Spleen (tissue), 11 donors: ENCODE measurements around the gene RBMS2. TPM values are rescaled to one million over a fixed set of nuclear protein-coding genes. Genes with fewer than 3 reads are reported as not detected.

ENCODE experiments used
- DNase-seq: peaks from one replicate; pipeline ENCODE4 v3.0.0-alpha.2; 2020
- H3K27ac ChIP-seq, 8 donors: fragments of 200-600 bp; sonication (generic) in 7 of 8; 1 replicate in 4 of 8; 2 replicates in 4 of 8; pipeline versions ENCODE4 v1.5.0 to v1.8.0; 2016 to 2021; ENCODE audit warnings: inconsistent platforms in 4 of 8, mild to moderate bottlenecking in 4 of 8, moderate library complexity in 1 of 8
- H3K27me3 ChIP-seq, 7 donors: fragments of 200-600 bp; sonication (generic) in 6 of 7; replicated peaks in 1 of 7; 1 replicate in 4 of 7; 2 replicates in 3 of 7; pipeline versions ENCODE4 v1.5.0 to v1.8.0; 2016 to 2021; ENCODE audit warnings: inconsistent platforms in 3 of 7, mild to moderate bottlenecking in 1 of 7
- H3K36me3 ChIP-seq, 6 donors: fragments of 200-600 bp; sonication (generic) in 5 of 6; 1 replicate in 4 of 6; 2 replicates in 2 of 6; pipeline versions ENCODE4 v1.5.0 to v1.8.0; 2016 to 2021; ENCODE audit warnings: inconsistent platforms in 2 of 6
- H3K4me1 ChIP-seq, 6 donors: fragments of 200-600 bp; sonication (generic) in 5 of 6; 1 replicate in 3 of 6; 2 replicates in 3 of 6; pipeline versions ENCODE4 v1.5.0 to v1.8.0; 2016 to 2021; ENCODE audit warnings: inconsistent platforms in 3 of 6
- H3K4me3 ChIP-seq, 8 donors: fragments of 200-600 bp; sonication (generic) in 7 of 8; 1 replicate in 4 of 8; 2 replicates in 4 of 8; pipeline versions ENCODE4 v1.5.0 to v1.8.0; 2016 to 2021; ENCODE audit warnings: inconsistent platforms in 4 of 8, mild to moderate bottlenecking in 4 of 8, moderate library complexity in 2 of 8
- H3K9me3 ChIP-seq, 8 donors: fragments of 200-600 bp; sonication (generic) in 7 of 8; 1 replicate in 4 of 8; 2 replicates in 4 of 8; pipeline versions ENCODE4 v1.5.0 to v1.8.0; 2016 to 2021; ENCODE audit warnings: inconsistent platforms in 4 of 8
- POLR2A ChIP-seq, 3 donors: fragments of 450-650 bp; IDR thresholded peaks; one replicate each; pipeline ENCODE4 v1.5.1; 2017; ENCODE audit warnings: antibody characterized with exemption in 3 of 3, mild to moderate bottlenecking in 1 of 3
- POLR2AphosphoS5 ChIP-seq, 3 donors: sonication (generic); formaldehyde crosslinking; IDR thresholded peaks; one replicate each; pipeline ENCODE4 v1.5.1; 2017; ENCODE audit warnings: antibody characterized with exemption in 3 of 3
- WGBS, 5 donors: extraction: QIAGEN DNeasy Blood & Tissue Kit in 3 of 5; methylation state at CpG; one replicate each; pipeline versions ENCODE4 v1.1.5 to v1.1.7; 2013 to 2018; 5-methylcytosine and 5-hydroxymethylcytosine counted together
- intact Hi-C: fragments of 100-400 bp; cut with DNase I; formaldehyde crosslinking; loops from one replicate; pipeline ENCODE4 v1.15.0; 2023; ENCODE audit warnings: low total_unique reads
- polyA plus RNA-seq, 3 donors: library from polyadenylated mRNA; stranded (reverse); fragments of 200-250 nt; gene quantifications; one replicate each; pipeline ENCODE4 v1.2.1, GENCODE V29; 2013
- total RNA-seq, 7 donors: library from RNA; depleted of rRNA in 3 of 7; stranded (reverse); fragments of >200 nt in 3 of 7; fragmentation: NEBNext Ultra II Directional in 4 of 7; extraction: Animal tissue kit (Norgen Biotek cat#: 25700) in 4 of 7; gene quantifications; one replicate each; pipeline versions ENCODE4 v1.1.0 to v1.2.1, GENCODE V29; 2016 to 2021
- TF ChIP-seq, protein P1 (sequence below), 11 experiments: fragments of 200-600 bp in 7 of 11; fragments of 450-650 bp in 4 of 11; sonication (generic) in 4 of 11; IDR thresholded peaks in 8 of 11; conservative IDR thresholded peaks in 3 of 11; 1 replicate in 7 of 11; 2 replicates in 4 of 11; pipeline versions ENCODE4 v1.4.0 to v1.8.0; 2016 to 2021; ENCODE audit warnings: antibody characterized with exemption in 11 of 11, inconsistent platforms in 4 of 11, mild to moderate bottlenecking in 1 of 11
- donor health status: healthy with polysubstance abuse.
- donor health status: DM: no; HTN: no; CAD: no; lungs with moderate emphysema.
- donor health status: DM: no; HTN: no; CAD: no.
- donor health status: Bipolar disorder and iron deficiency.
- donor health status: healthy.
- donor health status: DM: no; HTN: no; CAD: no.
- donor health status: DM: yes; HTN: yes; CAD: no.

The RBMS2 gene
- total and polyA plus RNA-seq, 10 donors: 3.0 to 65.4 (median 26.2) TPM

DNA sequence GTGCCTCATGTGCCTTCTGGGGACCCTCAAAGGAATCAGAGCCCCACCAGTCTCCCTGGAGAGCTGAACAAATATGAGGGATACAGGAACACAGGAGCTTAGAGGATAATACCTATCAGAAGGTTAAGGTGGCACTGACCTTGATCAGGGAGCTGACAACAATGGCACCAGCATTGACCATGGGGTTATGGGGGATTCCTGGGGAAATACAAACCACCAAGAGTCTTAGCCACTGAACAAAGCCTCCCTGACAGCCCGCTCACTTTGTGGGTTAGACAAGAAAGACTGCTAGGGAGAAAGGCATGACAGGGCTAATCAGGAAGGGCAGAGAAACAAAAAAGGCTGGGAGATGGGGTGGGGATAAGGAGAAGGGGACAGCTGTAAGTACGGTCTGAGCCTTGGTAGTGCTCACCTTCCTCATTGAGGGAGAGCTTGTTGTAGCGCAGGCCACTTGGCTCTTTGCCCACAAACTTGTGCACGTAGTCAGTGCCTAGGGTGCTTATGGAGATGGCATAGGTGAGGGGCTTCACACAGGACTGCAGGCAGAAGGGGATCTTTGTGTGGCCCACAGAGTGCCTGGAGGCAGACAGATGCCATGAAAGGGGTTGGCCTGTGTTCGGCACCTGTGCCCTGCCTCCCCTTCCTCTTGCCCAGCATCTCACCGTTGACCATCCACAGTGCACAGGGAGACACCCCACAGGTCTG lies 43.9 kb upstream of the RBMS2 start:
- intact Hi-C loops: no loop called here
- H3K36me3 ChIP-seq: peaks cover 0 to 19% (median 0%) of the 10 kb centered on the region in 6 donors
- TF ChIP-seq POLR2AphosphoS5 (IDR thresholded peaks at IDR 0.05) (no peak), POLR2A (IDR thresholded peaks at IDR 0.05) (no peak)
- TF ChIP-seq, protein P1, sequence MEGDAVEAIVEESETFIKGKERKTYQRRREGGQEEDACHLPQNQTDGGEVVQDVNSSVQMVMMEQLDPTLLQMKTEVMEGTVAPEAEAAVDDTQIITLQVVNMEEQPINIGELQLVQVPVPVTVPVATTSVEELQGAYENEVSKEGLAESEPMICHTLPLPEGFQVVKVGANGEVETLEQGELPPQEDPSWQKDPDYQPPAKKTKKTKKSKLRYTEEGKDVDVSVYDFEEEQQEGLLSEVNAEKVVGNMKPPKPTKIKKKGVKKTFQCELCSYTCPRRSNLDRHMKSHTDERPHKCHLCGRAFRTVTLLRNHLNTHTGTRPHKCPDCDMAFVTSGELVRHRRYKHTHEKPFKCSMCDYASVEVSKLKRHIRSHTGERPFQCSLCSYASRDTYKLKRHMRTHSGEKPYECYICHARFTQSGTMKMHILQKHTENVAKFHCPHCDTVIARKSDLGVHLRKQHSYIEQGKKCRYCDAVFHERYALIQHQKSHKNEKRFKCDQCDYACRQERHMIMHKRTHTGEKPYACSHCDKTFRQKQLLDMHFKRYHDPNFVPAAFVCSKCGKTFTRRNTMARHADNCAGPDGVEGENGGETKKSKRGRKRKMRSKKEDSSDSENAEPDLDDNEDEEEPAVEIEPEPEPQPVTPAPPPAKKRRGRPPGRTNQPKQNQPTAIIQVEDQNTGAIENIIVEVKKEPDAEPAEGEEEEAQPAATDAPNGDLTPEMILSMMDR (IDR thresholded peaks at IDR 0.05 in 8 of 11, conservative IDR thresholded peaks at IDR 0.05 in 3 of 11): no peak
- no peak overlapping the region for H3K27ac ChIP-seq
- 83 to 93% (median 90%) methylated on average over 6 of the region's 6 CpGs for WGBS, 5 donors
- H3K9me3 ChIP-seq: no peaks in the 10 kb centered on the region
- peak; percentile 35 for DNase-seq
- peaks cover 0 to 4% (median 0%) of the 10 kb centered on the region in 6 donors for H3K4me1 ChIP-seq
- H3K27me3 ChIP-seq: no peaks in the 10 kb centered on the region
- no peak overlapping the region for H3K4me3 ChIP-seq

DNA sequence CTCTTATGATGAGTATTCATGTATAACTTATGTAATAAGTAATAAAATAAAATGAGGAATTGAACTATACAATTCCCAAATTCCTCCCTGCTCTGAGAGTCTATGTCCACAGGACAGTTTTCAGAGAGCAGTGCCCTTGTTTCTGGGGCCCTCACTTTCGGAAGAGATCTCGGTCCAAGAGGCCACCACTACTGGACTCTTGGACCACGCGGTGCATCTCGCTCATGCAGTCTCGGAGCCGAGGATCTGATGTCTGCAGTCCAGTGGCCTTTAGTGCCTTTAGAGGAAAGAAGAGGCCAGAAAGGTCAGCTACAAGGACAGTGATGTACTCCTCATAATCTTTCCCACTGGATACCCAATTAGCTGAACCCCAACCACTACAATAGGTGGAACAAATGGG lies 42.0 kb upstream of the RBMS2 start:
- no peaks in the 10 kb centered on the region for H3K9me3 ChIP-seq
- H3K4me3 ChIP-seq: no peak overlapping the region
- no peak overlapping the region for H3K27ac ChIP-seq
- H3K27me3 ChIP-seq: no peaks in the 10 kb centered on the region
- peak; percentile 28 for DNase-seq
- TF ChIP-seq POLR2A (IDR thresholded peaks at IDR 0.05): no peak
- TF ChIP-seq POLR2AphosphoS5 (IDR thresholded peaks at IDR 0.05): no peak
- TF ChIP-seq, protein P1 (IDR thresholded peaks at IDR 0.05 in 8 of 11, conservative IDR thresholded peaks at IDR 0.05 in 3 of 11): no peak
- H3K36me3 ChIP-seq: peaks cover 0 to 3% (median 0%) of the 10 kb centered on the region in 6 donors
- intact Hi-C loops: no loop called here
- WGBS, 5 donors: 92 to 98% (median 95%) methylated on average over 7 of the region's 7 CpGs
- peaks cover 0 to 4% (median 0%) of the 10 kb centered on the region in 6 donors for H3K4me1 ChIP-seq

DNA sequence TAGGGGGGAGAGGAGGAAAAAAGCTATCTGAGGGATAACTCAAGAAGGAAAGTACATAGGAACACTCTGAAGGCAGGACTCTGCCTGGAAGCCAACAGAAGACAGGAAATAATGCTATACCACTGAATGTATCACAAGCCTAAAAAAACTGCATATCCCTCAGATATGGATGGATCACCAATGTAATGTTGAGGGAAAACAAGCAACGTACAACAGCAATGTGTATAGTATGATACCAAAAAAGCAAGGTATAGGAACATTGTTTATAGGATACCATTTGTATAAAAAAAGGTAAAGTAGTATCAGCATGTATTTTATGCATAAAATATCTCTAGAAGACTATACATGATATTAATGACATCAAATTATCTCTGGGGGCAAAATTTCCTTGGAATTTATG lies 37.1 kb upstream of the RBMS2 start:
- TF ChIP-seq POLR2A (IDR thresholded peaks at IDR 0.05): no peak
- no peak for TF ChIP-seq POLR2AphosphoS5 (IDR thresholded peaks at IDR 0.05)
- TF ChIP-seq, protein P1 (IDR thresholded peaks at IDR 0.05 in 8 of 11, conservative IDR thresholded peaks at IDR 0.05 in 3 of 11): no peak
- DNase-seq: no peak
- no peak overlapping the region for H3K27ac ChIP-seq

DNA sequence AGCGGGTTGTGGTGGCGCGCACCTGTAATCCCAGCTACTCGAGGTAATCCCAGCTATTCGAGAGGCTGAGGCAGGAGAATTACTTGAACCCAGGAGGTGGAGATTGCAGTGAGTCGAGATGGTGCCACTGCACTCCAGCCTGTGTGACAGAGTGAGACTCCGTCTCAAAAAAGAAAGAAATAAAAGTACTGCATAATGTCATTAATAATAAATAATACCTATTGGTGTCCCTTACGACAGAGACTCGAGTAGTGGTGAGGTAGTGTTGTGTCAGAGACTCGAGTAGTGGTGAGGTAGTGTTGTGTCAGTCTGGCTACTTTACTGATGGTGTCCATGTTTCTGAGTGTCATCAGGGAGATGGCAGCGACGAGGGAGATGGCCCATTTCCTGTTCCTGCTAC lies 34.9 kb upstream of the RBMS2 start:
- H3K4me3 ChIP-seq: no peak overlapping the region
- WGBS, 5 donors: 79 to 87% (median 80%) methylated on average over 12 of the region's 12 CpGs
- peaks cover 4 to 24% (median 18%) of the 10 kb centered on the region in 6 donors for H3K4me1 ChIP-seq
- H3K27me3 ChIP-seq: peaks cover 0 to 36% (median 4%) of the 10 kb centered on the region in 7 donors
- no peak for DNase-seq
- no peak overlapping the region for H3K27ac ChIP-seq
- H3K36me3 ChIP-seq: no peaks in the 10 kb centered on the region
- peaks cover 0 to 3% (median 0%) of the 10 kb centered on the region in 8 donors for H3K9me3 ChIP-seq
- intact Hi-C loops: no loop called here
- TF ChIP-seq POLR2AphosphoS5 (IDR thresholded peaks at IDR 0.05) (no peak), POLR2A (IDR thresholded peaks at IDR 0.05) (no peak)
- TF ChIP-seq, protein P1 (IDR thresholded peaks at IDR 0.05 in 8 of 11, conservative IDR thresholded peaks at IDR 0.05 in 3 of 11): no peak

More for the DNA sequence above, 37.1 kb upstream of the RBMS2 start:
- Histone ChIP-seq H3K27me3 (peaks cover 0 to 28% (median 0%) of the 10 kb centered on the region in 7 donors), H3K9me3 (peaks cover 0 to 3% (median 0%) of the 10 kb centered on the region in 8 donors), H3K4me1 (peaks cover 4 to 28% (median 18%) of the 10 kb centered on the region in 6 donors), H3K36me3 (no peaks in the 10 kb centered on the region), H3K4me3 (no peak overlapping the region)
- intact Hi-C loops: no loop called here
- 83 to 92% (median 84%) methylated on average over 1 of the region's 1 CpG for WGBS, 5 donors
